Heart right ventricle (tissue), 16 donors: Measurements from ENCODE around the gene BCAP29. TPM values are rescaled to one million over a fixed set of nuclear protein-coding genes. Genes with fewer than 3 reads are reported as not detected.

Experiments
- ATAC-seq, 8 donors: fragments of 200-7000 bp; cut with Tn5 transposase; one replicate each; pipeline ENCODE4 v1.9.1; 2020; ENCODE audit warnings: mild to moderate bottlenecking in 8 of 8, moderate library complexity in 8 of 8, moderate number of reproducible peaks in 1 of 8
- DNase-seq, 2 donors: peaks; one replicate each; pipeline ENCODE4 v3.0.0-alpha.2; 2020
- H3K27ac ChIP-seq, 10 donors: fragments of 200-600 bp; sonication (generic) in 2 of 10; one replicate each; pipeline versions ENCODE4 v1.5.0 to v1.8.0; 2020 to 2022; ENCODE audit warnings: mild to moderate bottlenecking in 3 of 10
- H3K27me3 ChIP-seq, 7 donors: fragments of 200-600 bp; one replicate each; pipeline ENCODE4 v1.8.0; 2021 to 2022; ENCODE audit warnings: mild to moderate bottlenecking in 2 of 7
- H3K36me3 ChIP-seq, 9 donors: fragments of 200-600 bp; sonication (generic) in 1 of 9; one replicate each; pipeline versions ENCODE4 v1.5.0 to v1.8.0; 2020 to 2022; ENCODE audit warnings: mild to moderate bottlenecking in 2 of 9
- H3K4me1 ChIP-seq, 9 donors: fragments of 200-600 bp; sonication (generic) in 1 of 9; one replicate each; pipeline versions ENCODE4 v1.5.0 to v1.8.0; 2020 to 2022; ENCODE audit warnings: mild to moderate bottlenecking in 4 of 9
- H3K4me3 ChIP-seq, 10 donors: fragments of 200-600 bp; sonication (generic) in 2 of 10; one replicate each; pipeline versions ENCODE4 v1.5.0 to v1.8.0; 2020 to 2022; ENCODE audit warnings: mild to moderate bottlenecking in 7 of 10, moderate library complexity in 2 of 10
- H3K9me3 ChIP-seq, 11 donors: fragments of 200-600 bp in 10 of 11; sonication (generic) in 2 of 11; one replicate each; pipeline versions ENCODE4 v1.5.0 to v1.8.0; 2013 to 2022; ENCODE audit warnings: mild to moderate bottlenecking in 2 of 11, control low read depth in 1 of 11, moderate library complexity in 1 of 11
- WGBS, 2 donors: extraction: QIAGEN DNeasy Blood & Tissue Kit; methylation state at CpG; one replicate each; pipeline ENCODE4 v1.1.7; 2013; ENCODE audit warnings: inconsistent platforms in 1 of 2; 5-methylcytosine and 5-hydroxymethylcytosine counted together
- intact Hi-C, 10 donors: fragments of 100-400 bp; cut with DNase I; formaldehyde crosslinking; loops; one replicate each; pipeline versions ENCODE4 v1.11.1 to v1.14.2; 2022
- polyA plus RNA-seq, 2 donors: library from polyadenylated mRNA; stranded (reverse); fragments of 200-250 nt; gene quantifications; one replicate each; pipeline ENCODE4 v1.2.3, GENCODE V29; 2013
- total RNA-seq, 10 donors: library from RNA; stranded (reverse); fragmentation: NEBNext Ultra II Directional in 3 of 10; extraction: Animal tissue kit (Norgen Biotek cat#: 25700) in 3 of 10; gene quantifications; one replicate each; pipeline versions ENCODE4 v1.2.1 to v1.2.4, GENCODE V29; 2021 to 2023
- TF ChIP-seq, protein P1 (sequence below), 9 donors: fragments of 200-600 bp; sonication (generic) in 2 of 9; IDR thresholded peaks; one replicate each; pipeline versions ENCODE4 v1.5.0 to v1.8.0; 2021 to 2022; ENCODE audit warnings: antibody characterized with exemption in 9 of 9, mild to moderate bottlenecking in 5 of 9, moderate library complexity in 1 of 9
- donor health status: Arrhythmogenic right ventricular cardiomyopathy.
- donor health status: ischemic (EF 13 %, LVEDD 7.1; RV severe dilation, severe dysfunction).
- donor health status: healthy with polysubstance abuse.
- donor health status: DM: no; HTN: yes; CAD: no.
- donor health status: DM: no; HTN: no; CAD: no.
- donor health status: ischemic (EF 25% LVEDD 6.9; RV normal size, moderate dysfunction).
- donor health status: ischemic (EF 25% LVEDD 5.7; RV mildly dilated, moderate dysfunction).
- donor health status: healthy.
- donor health status: DM: yes; HTN: yes; CAD: no.
- donor health status: Ischemic cardiomyopathy.
- donor health status: ischemic (EF 35%, LVEDD 5.7; RV mildly dilated, moderate dysfunction).
- donor health status: nonischemic (EF 11% LVEDD 7.7; RV severe dilation, severe dysfunction).
- donor health status: DM: yes; HTN: yes; CAD: no.
- donor health status: PGD.
- donor health status: ischemic (EF 29% LVEDD 5.4; RV normal size, mild dysfunction).
- donor health status: nonischemic (EF 23%, LVEDD 6.1; RV moderate dilation, normal function).

BCAP29 gene
- total and polyA plus RNA-seq, 12 donors, result 62.7 to 141 (median 111) TPM

DNA sequence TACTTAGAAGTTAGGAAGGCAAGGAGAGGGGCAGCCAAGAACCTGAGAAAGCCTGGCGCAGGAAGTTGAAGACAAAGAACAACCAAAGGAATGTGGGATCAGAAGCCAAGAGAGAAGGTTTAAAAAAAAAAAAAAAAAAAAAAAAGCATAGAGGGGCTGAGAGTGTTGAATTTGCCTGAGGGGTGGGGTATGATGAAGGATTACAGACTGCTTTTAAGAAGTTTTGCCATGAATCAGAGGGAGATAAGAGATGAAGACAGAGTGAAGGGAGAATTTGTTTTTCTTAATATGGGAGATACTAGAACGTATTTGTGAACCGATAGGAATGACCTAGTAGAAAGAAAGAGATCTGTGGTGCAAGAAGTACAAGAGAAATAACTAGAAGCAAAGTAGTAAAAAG, 87.3 kb downstream of the BCAP29 start:
- 81 to 87% methylated on average over 3 of the region's 3 CpGs for WGBS, 2 donors
- TF ChIP-seq, protein P1, sequence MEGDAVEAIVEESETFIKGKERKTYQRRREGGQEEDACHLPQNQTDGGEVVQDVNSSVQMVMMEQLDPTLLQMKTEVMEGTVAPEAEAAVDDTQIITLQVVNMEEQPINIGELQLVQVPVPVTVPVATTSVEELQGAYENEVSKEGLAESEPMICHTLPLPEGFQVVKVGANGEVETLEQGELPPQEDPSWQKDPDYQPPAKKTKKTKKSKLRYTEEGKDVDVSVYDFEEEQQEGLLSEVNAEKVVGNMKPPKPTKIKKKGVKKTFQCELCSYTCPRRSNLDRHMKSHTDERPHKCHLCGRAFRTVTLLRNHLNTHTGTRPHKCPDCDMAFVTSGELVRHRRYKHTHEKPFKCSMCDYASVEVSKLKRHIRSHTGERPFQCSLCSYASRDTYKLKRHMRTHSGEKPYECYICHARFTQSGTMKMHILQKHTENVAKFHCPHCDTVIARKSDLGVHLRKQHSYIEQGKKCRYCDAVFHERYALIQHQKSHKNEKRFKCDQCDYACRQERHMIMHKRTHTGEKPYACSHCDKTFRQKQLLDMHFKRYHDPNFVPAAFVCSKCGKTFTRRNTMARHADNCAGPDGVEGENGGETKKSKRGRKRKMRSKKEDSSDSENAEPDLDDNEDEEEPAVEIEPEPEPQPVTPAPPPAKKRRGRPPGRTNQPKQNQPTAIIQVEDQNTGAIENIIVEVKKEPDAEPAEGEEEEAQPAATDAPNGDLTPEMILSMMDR (IDR thresholded peaks at IDR 0.05), result no peak
- Histone ChIP-seq H3K27me3 (peaks cover 0 to 19% (median 0%) of the 10 kb centered on the region in 7 donors), H3K27ac (no peak overlapping the region), H3K4me3 (no peak overlapping the region), H3K9me3 (no peaks in the 10 kb centered on the region), H3K36me3 (no peaks in the 10 kb centered on the region), H3K4me1 (no peaks in the 10 kb centered on the region)
- DNase-seq (no peak), ATAC-seq (no peak)
- intact Hi-C loops, result no loop called here

DNA sequence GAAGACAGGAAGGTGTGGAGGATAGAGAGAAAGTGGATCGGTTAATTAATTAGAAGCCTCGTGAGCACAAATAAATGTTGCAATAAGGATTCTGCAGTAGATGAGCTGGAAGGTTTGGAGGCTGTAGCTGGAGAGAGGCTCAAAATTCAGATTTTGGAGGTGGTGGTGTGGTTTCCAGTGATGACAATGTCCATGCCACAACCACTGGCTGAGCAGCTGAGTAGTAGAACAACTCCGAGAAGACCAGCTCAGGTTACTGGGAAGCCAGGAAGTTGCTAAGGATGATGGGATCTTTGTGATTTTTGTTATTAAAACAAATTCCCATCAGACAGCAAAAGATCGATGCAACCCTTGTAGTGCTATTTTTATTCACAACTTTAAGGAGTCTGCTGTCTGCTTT, 88.2 kb downstream of the BCAP29 start:
- no peak overlapping the region for H3K4me3 ChIP-seq
- TF ChIP-seq, protein P1 (IDR thresholded peaks at IDR 0.05), result no peak
- H3K27me3 ChIP-seq, result peaks cover 0 to 10% (median 0%) of the 10 kb centered on the region in 7 donors
- intact Hi-C loops, result no loop called here
- ATAC-seq (no peak), DNase-seq (no peak)
- 79 to 85% methylated on average over 4 of the region's 4 CpGs for WGBS, 2 donors
- no peaks in the 10 kb centered on the region for H3K9me3 ChIP-seq
- no peak overlapping the region for H3K27ac ChIP-seq
- no peaks in the 10 kb centered on the region for H3K4me1 ChIP-seq
- H3K36me3 ChIP-seq, result no peaks in the 10 kb centered on the region

Other genes with a start within 250 kb of the BCAP29 start
- 10 to 100 TPM; 20.0 to 61.9 (median 36.4) TPM for gene GPR22, start 110.2 kb upstream of the BCAP29 start, total RNA-seq
- gene GPR22, start 110.2 kb upstream of the BCAP29 start, polyA plus RNA-seq, result 10 to 100 TPM in 1 of 2 donors, 1 to 10 TPM in 1; 6.1 to 11.4 TPM
- gene COG5, start 16.3 kb upstream of the BCAP29 start, total RNA-seq, result 10 to 100 TPM; 44.2 to 65.8 (median 53.0) TPM
- gene COG5, start 16.3 kb upstream of the BCAP29 start, polyA plus RNA-seq, result 10 to 100 TPM in 1 of 2 donors, 1 to 10 TPM in 1; 8.4 to 14.7 TPM
- 10 to 100 TPM in 2 of 10 donors, 1 to 10 TPM in 8; 6.6 to 10.6 (median 9.0) TPM for gene DUS4L, start 16.3 kb upstream of the BCAP29 start, total RNA-seq
- gene DUS4L, start 16.3 kb upstream of the BCAP29 start, polyA plus RNA-seq, result 1 to 10 TPM; 3.0 to 5.7 TPM
- gene SLC26A4, start 80.6 kb downstream of the BCAP29 start, total RNA-seq, result 1 to 10 TPM in 2 of 10 donors, under 1 TPM in 8; 0.15 to 1.2 (median 0.72) TPM
- under 1 TPM; 0.23 to 0.73 TPM for gene SLC26A4, start 80.6 kb downstream of the BCAP29 start, polyA plus RNA-seq
- gene CBLL1, start 163.9 kb downstream of the BCAP29 start, total RNA-seq, result 10 to 100 TPM; 18.3 to 31.3 (median 23.1) TPM
- 1 to 10 TPM; 4.6 to 5.8 TPM for gene CBLL1, start 163.9 kb downstream of the BCAP29 start, polyA plus RNA-seq
- gene SLC26A3, start 223.0 kb downstream of the BCAP29 start, total RNA-seq, result not detected
- not detected for gene SLC26A3, start 223.0 kb downstream of the BCAP29 start, polyA plus RNA-seq